ENCODE results near the gene NEK8. TPM values are rescaled to one million over a fixed set of nuclear protein-coding genes. Genes with fewer than 3 reads are reported as not detected.

The NEK8 gene
- total RNA-seq, 2 experiments from 2014 or later: 14.0 to 17.0 TPM

- POLR2A ChIA-PET: interaction anchor here (0.6 to 1.8 kb wide), 8 partner anchors 9 to 140 kb away, joined by 3 to 18 read pairs (median 3); partner anchors contain the start of genes PIGS, RPL23A, SDF2 and SUPT6H
- TF ChIP-seq CTCF (conservative IDR thresholded peaks at IDR 0.05; ENCODE audit: low read length) (no peak), EZH2phosphoT487 (IDR thresholded peaks at IDR 0.05; ENCODE audit: borderline replicate concordance, low read depth, low read length) (no peak)
- CTCF ChIA-PET (ENCODE audit: unreplicated experiment): interaction anchor here (0.9 to 1.2 kb wide), 2 partner anchors 9 to 37 kb away, joined by 3 to 4 read pairs; partner anchors contain the start of gene RPL23A
- Histone ChIP-seq H3K4me1 (ENCODE audit: insufficient read depth, low read length, poor library complexity, severe bottlenecking) (peaks cover 27% of the 10 kb centered on the region), H3K4me3 (ENCODE audit: low read depth, low read length, poor library complexity, severe bottlenecking) (peak overlapping the region; percentile 68), H3K36me3 (ENCODE audit: insufficient read depth, low read length) (no peaks in the 10 kb centered on the region), H3K79me2 (ENCODE audit: insufficient read depth, low read depth, low read length) (no peaks in the 10 kb centered on the region), H3K9me2 (ENCODE audit: insufficient read depth, low read length) (no peaks in the 10 kb centered on the region), H2AFZ (ENCODE audit: low read length) (peak overlapping the region; percentile 75), H3K27ac (ENCODE audit: low read depth, low read length, poor library complexity, severe bottlenecking) (peak overlapping the region; percentile 27), H3K9me3 (ENCODE audit: low read length) (no peaks in the 10 kb centered on the region), H3K4me2 (ENCODE audit: low read length) (peak overlapping the region; percentile 79), H4K20me1 (ENCODE audit: insufficient read depth, low read length) (no peaks in the 10 kb centered on the region)
- peak; percentile 85 for DNase-seq (ENCODE audit: low spot score)
- intact Hi-C loops (cut with micrococcal nuclease; ENCODE audit: unreplicated experiment): no loop called here
- no TSS peak for BruUV-seq (replicated peaks)
Observed at GRCh38 chr17:28710861-28711722, 17.5 kb upstream of the NEK8 start.

GRCh38 chr17:28711723-28712031 lies 16.9 kb upstream of the NEK8 start, which contains the start of gene PROCA1:
TSS of gene PROCA1 (minus strand) at chr17:28711888. CDS start at chr17:28711660, 228 bp downstream.
- H3K4me1 ChIP-seq (ENCODE audit: insufficient read depth, low read length, poor library complexity, severe bottlenecking): peaks cover 27% of the 10 kb centered on the region
- BruUV-seq (replicated peaks): no TSS peak

More at GRCh38 chr17:28711723-28712031, 16.9 kb upstream of the NEK8 start, which contains the start of gene PROCA1:
- no peaks in the 10 kb centered on the region for H3K79me2 ChIP-seq (ENCODE audit: insufficient read depth, low read depth, low read length)
- peak within 1 kb of the TSS; percentile 79 for H3K4me2 ChIP-seq (ENCODE audit: low read length)
- no peak for DNase-seq (ENCODE audit: low spot score)
- TF ChIP-seq CTCF (conservative IDR thresholded peaks at IDR 0.05; ENCODE audit: low read length): no peak
- no peak for TF ChIP-seq EZH2phosphoT487 (IDR thresholded peaks at IDR 0.05; ENCODE audit: borderline replicate concordance, low read depth, low read length)
- ChIA-PET POLR2A (interaction anchor here (0.6 to 1.8 kb wide), 7 partner anchors 8 to 140 kb away, joined by 3 to 18 read pairs (median 4); partner anchors contain the start of genes PIGS, RPL23A, SDF2 and SUPT6H), CTCF (ENCODE audit: unreplicated experiment) (no interaction called here)
- intact Hi-C loops (cut with micrococcal nuclease; ENCODE audit: unreplicated experiment): no loop called here
- no peaks in the 10 kb centered on the region for H4K20me1 ChIP-seq (ENCODE audit: insufficient read depth, low read length)
- peak within 1 kb of the TSS; percentile 27 for H3K27ac ChIP-seq (ENCODE audit: low read depth, low read length, poor library complexity, severe bottlenecking)
- no peaks in the 10 kb centered on the region for H3K36me3 ChIP-seq (ENCODE audit: insufficient read depth, low read length)
- peak within 1 kb of the TSS; percentile 68 for H3K4me3 ChIP-seq (ENCODE audit: low read depth, low read length, poor library complexity, severe bottlenecking)
- no peaks in the 10 kb centered on the region for H3K9me3 ChIP-seq (ENCODE audit: low read length)
- H2AFZ ChIP-seq (ENCODE audit: low read length): peak within 1 kb of the TSS; percentile 75
- H3K9me2 ChIP-seq (ENCODE audit: insufficient read depth, low read length): no peaks in the 10 kb centered on the region
